ENCODE measurements around the gene KCNRG.

- TF ChIP-seq SNAI2 (CRISPR knock-in tag; IDR thresholded peaks at IDR 0.05) (no peak), CSDC2 (CRISPR knock-in tag; IDR thresholded peaks at IDR 0.05) (no peak), ZFP30 (CRISPR knock-in tag; IDR thresholded peaks at IDR 0.05) (no peak), CSRNP3 (CRISPR knock-in tag; IDR thresholded peaks at IDR 0.05) (no peak), RARB (CRISPR knock-in tag; IDR thresholded peaks at IDR 0.05) (no peak), ISL1 (CRISPR knock-in tag; IDR thresholded peaks at IDR 0.05) (no peak), ARNTL (CRISPR knock-in tag; IDR thresholded peaks at IDR 0.05; ENCODE audit: borderline replicate concordance, low read depth) (no peak), TOX (CRISPR knock-in tag; IDR thresholded peaks at IDR 0.05; ENCODE audit: borderline replicate concordance) (no peak)
Observed at GRCh38 chr13:49993111-49993510, 22.1 kb upstream of the KCNRG start.

Data from SK-N-SH treated with all-trans-retinoic acid at 6 μM for 48 hours (cell line).